AG09309 (cell line): ENCODE data around the gene DDR2.
"Not testable (repeated sequence)": the region's sequence is repeated elsewhere in the genome, so short reads cannot be mapped to it uniquely, and the experiment has no call there.

Experiments
- DNase-seq: peaks from one replicate; pipeline ENCODE4 v3.0.0-alpha.2; 2010; ENCODE audit warnings: low read depth
- H3K4me3 ChIP-seq: 2 replicates; pipeline ENCODE4 v1.5.1; 2011; ENCODE audit warnings: mild to moderate bottlenecking, low read depth, low read length, moderate library complexity; ENCODE audit not compliant: control insufficient read depth
- CTCF ChIP-seq: IDR thresholded peaks from 2 replicates; pipeline ENCODE4 v1.5.1; 2011; ENCODE audit warnings: mild to moderate bottlenecking, low read depth, low read length, inconsistent platforms; ENCODE audit not compliant: insufficient read depth, control insufficient read depth; ENCODE audit errors: missing control alignments

Gene DDR2

GRCh38 chr1:162736633-162737067, 104.4 kb downstream of the DDR2 start:
- no peak overlapping the region for H3K4me3 ChIP-seq
- no peak for TF ChIP-seq CTCF
- DNase-seq: no peak

- H3K4me3 ChIP-seq: no peak overlapping the region
- no peak for TF ChIP-seq CTCF
- no peak for DNase-seq
Observed at GRCh38 chr1:162740755-162741154, 108.5 kb downstream of the DDR2 start.

GRCh38 chr1:162741574-162741973, 109.3 kb downstream of the DDR2 start:
- TF ChIP-seq CTCF: no peak
- no peak for DNase-seq
- no peak overlapping the region for H3K4me3 ChIP-seq

- DNase-seq, H3K4me3 ChIP-seq: not testable (repeated sequence)
Observed at GRCh38 chr1:162746264-162746942, 114.1 kb downstream of the DDR2 start.

- DNase-seq: no peak
- no peak for TF ChIP-seq CTCF
- no peak overlapping the region for H3K4me3 ChIP-seq
Observed at GRCh38 chr1:162753001-162753658, 120.9 kb downstream of the DDR2 start.

- no peak overlapping the region for H3K4me3 ChIP-seq
- no peak for TF ChIP-seq CTCF
- DNase-seq: peak; percentile 20
Observed at GRCh38 chr1:162753998-162754585, 121.8 kb downstream of the DDR2 start.

- no peak for DNase-seq
- H3K4me3 ChIP-seq: no peak overlapping the region
- TF ChIP-seq CTCF: no peak
Observed at GRCh38 chr1:162755306-162755705, 123.0 kb downstream of the DDR2 start.
